ENCODE results near the gene CLIP2.

Gene CLIP2

DNA sequence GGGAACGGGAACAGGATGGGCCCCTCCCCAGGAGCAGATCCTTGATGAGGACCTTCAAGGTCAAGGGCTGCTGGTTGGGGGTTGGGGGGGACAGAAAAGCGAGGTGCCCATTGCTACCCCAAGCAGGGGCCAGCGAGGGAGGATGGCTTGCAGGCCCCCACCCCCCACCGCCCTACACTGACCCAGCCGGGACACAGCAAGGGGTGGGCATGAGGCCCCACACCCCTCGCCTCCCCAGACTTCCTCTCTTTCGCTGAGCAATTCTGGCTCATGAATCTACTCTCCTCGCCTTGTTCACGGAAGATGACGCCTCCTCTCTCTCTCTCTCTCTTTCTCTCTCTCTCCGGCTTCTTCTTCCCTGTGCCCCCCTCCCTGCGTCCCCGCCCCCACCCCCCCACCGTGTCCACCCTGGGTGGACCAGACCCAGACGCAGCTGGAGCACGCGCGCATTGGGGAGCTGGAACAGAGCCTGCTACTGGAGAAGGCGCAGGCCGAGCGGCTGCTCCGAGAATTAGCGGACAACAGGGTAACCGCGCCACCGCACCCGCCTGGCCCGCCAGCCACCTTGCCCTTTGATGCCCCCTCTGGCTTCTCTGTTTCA is 83.4 kb downstream of the CLIP2 start (continued):
- TF ChIP-seq, protein P1, sequence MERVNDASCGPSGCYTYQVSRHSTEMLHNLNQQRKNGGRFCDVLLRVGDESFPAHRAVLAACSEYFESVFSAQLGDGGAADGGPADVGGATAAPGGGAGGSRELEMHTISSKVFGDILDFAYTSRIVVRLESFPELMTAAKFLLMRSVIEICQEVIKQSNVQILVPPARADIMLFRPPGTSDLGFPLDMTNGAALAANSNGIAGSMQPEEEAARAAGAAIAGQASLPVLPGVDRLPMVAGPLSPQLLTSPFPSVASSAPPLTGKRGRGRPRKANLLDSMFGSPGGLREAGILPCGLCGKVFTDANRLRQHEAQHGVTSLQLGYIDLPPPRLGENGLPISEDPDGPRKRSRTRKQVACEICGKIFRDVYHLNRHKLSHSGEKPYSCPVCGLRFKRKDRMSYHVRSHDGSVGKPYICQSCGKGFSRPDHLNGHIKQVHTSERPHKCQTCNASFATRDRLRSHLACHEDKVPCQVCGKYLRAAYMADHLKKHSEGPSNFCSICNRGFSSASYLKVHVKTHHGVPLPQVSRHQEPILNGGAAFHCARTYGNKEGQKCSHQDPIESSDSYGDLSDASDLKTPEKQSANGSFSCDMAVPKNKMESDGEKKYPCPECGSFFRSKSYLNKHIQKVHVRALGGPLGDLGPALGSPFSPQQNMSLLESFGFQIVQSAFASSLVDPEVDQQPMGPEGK (CRISPR knock-in tag; IDR thresholded peaks at IDR 0.05; ENCODE audit: borderline replicate concordance), result no peak
- TF ChIP-seq TOX (CRISPR knock-in tag; IDR thresholded peaks at IDR 0.05; ENCODE audit: borderline replicate concordance), result no peak
- TF ChIP-seq, protein P2, sequence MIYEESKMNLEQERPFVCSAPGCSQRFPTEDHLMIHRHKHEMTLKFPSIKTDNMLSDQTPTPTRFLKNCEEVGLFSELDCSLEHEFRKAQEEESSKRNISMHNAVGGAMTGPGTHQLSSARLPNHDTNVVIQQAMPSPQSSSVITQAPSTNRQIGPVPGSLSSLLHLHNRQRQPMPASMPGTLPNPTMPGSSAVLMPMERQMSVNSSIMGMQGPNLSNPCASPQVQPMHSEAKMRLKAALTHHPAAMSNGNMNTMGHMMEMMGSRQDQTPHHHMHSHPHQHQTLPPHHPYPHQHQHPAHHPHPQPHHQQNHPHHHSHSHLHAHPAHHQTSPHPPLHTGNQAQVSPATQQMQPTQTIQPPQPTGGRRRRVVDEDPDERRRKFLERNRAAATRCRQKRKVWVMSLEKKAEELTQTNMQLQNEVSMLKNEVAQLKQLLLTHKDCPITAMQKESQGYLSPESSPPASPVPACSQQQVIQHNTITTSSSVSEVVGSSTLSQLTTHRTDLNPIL (CRISPR knock-in tag; IDR thresholded peaks at IDR 0.05; ENCODE audit: low read depth), result no peak
- TF ChIP-seq TCF4 (CRISPR knock-in tag; IDR thresholded peaks at IDR 0.05; ENCODE audit: borderline replicate concordance), result no peak
- TF ChIP-seq, protein P3, sequence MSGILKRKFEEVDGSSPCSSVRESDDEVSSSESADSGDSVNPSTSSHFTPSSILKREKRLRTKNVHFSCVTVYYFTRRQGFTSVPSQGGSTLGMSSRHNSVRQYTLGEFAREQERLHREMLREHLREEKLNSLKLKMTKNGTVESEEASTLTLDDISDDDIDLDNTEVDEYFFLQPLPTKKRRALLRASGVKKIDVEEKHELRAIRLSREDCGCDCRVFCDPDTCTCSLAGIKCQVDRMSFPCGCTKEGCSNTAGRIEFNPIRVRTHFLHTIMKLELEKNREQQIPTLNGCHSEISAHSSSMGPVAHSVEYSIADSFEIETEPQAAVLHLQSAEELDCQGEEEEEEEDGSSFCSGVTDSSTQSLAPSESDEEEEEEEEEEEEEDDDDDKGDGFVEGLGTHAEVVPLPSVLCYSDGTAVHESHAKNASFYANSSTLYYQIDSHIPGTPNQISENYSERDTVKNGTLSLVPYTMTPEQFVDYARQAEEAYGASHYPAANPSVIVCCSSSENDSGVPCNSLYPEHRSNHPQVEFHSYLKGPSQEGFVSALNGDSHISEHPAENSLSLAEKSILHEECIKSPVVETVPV (CRISPR knock-in tag; IDR thresholded peaks at IDR 0.05), result no peak

DNA sequence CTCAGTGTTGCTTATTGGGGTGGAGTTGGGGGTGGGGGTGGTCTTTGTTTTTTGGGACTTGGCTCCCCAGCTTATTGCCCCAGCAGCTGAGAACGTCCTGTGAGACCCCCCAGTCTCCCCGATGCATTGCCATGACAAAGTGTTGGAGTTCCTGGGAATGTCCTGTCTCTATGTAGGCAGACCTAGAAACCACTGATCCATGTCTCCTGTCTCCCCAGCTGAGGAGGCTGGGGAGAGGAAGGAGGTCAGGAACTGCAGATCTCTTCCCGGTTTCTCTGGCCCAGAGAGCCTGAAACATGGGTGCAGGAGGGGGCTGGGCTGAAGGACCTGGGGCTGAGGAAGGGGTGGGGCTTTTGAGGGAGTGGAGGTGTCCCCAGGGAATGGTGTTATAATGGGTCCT is 84.3 kb downstream of the CLIP2 start:
- ATAC-seq, result no peak

DNA sequence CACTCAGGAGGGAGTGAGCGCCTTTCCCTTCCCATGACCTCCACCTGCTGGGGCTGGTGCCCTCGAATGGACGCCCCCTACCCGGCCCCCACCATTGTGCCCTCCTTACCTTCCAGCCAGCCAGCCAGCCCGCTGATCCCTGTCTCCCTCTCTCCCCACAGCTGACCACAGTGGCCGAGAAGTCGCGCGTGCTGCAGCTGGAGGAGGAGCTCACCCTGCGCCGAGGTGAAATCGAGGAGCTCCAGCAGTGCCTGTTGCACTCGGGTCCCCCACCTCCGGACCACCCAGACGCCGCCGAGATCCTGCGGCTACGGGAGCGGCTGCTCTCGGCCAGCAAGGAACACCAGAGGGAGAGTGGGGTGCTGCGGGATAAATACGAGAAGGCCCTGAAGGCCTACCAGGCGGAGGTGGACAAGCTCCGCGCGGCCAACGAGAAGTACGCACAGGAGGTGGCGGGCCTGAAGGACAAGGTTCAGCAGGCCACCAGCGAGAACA is 86.6 kb downstream of the CLIP2 start:
- no peak for ATAC-seq
- TF ChIP-seq ARNTL (CRISPR knock-in tag; IDR thresholded peaks at IDR 0.05; ENCODE audit: borderline replicate concordance, low read depth) (no peak), TCF4 (CRISPR knock-in tag; IDR thresholded peaks at IDR 0.05; ENCODE audit: borderline replicate concordance) (no peak), CSDC2 (CRISPR knock-in tag; IDR thresholded peaks at IDR 0.05) (no peak), BACH2 (CRISPR knock-in tag; IDR thresholded peaks at IDR 0.05; ENCODE audit: borderline replicate concordance) (no peak), TOX (CRISPR knock-in tag; IDR thresholded peaks at IDR 0.05; ENCODE audit: borderline replicate concordance) (no peak), ZNF8 (CRISPR knock-in tag; IDR thresholded peaks at IDR 0.05) (no peak), OSR1 (CRISPR knock-in tag; IDR thresholded peaks at IDR 0.05) (no peak), ISL1 (CRISPR knock-in tag; IDR thresholded peaks at IDR 0.05) (no peak), SNAI2 (CRISPR knock-in tag; IDR thresholded peaks at IDR 0.05) (no peak)
- TF ChIP-seq, protein P4, sequence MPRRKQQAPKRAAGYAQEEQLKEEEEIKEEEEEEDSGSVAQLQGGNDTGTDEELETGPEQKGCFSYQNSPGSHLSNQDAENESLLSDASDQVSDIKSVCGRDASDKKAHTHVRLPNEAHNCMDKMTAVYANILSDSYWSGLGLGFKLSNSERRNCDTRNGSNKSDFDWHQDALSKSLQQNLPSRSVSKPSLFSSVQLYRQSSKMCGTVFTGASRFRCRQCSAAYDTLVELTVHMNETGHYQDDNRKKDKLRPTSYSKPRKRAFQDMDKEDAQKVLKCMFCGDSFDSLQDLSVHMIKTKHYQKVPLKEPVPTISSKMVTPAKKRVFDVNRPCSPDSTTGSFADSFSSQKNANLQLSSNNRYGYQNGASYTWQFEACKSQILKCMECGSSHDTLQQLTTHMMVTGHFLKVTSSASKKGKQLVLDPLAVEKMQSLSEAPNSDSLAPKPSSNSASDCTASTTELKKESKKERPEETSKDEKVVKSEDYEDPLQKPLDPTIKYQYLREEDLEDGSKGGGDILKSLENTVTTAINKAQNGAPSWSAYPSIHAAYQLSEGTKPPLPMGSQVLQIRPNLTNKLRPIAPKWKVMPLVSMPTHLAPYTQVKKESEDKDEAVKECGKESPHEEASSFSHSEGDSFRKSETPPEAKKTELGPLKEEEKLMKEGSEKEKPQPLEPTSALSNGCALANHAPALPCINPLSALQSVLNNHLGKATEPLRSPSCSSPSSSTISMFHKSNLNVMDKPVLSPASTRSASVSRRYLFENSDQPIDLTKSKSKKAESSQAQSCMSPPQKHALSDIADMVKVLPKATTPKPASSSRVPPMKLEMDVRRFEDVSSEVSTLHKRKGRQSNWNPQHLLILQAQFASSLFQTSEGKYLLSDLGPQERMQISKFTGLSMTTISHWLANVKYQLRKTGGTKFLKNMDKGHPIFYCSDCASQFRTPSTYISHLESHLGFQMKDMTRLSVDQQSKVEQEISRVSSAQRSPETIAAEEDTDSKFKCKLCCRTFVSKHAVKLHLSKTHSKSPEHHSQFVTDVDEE (CRISPR knock-in tag; IDR thresholded peaks at IDR 0.05), result no peak
- TF ChIP-seq, protein P3 (CRISPR knock-in tag; IDR thresholded peaks at IDR 0.05), result no peak

More for the DNA sequence above, 84.3 kb downstream of the CLIP2 start:
- TF ChIP-seq ZC3H10 (CRISPR knock-in tag; IDR thresholded peaks at IDR 0.05) (no peak), SNAI2 (CRISPR knock-in tag; IDR thresholded peaks at IDR 0.05) (no peak)

DNA sequence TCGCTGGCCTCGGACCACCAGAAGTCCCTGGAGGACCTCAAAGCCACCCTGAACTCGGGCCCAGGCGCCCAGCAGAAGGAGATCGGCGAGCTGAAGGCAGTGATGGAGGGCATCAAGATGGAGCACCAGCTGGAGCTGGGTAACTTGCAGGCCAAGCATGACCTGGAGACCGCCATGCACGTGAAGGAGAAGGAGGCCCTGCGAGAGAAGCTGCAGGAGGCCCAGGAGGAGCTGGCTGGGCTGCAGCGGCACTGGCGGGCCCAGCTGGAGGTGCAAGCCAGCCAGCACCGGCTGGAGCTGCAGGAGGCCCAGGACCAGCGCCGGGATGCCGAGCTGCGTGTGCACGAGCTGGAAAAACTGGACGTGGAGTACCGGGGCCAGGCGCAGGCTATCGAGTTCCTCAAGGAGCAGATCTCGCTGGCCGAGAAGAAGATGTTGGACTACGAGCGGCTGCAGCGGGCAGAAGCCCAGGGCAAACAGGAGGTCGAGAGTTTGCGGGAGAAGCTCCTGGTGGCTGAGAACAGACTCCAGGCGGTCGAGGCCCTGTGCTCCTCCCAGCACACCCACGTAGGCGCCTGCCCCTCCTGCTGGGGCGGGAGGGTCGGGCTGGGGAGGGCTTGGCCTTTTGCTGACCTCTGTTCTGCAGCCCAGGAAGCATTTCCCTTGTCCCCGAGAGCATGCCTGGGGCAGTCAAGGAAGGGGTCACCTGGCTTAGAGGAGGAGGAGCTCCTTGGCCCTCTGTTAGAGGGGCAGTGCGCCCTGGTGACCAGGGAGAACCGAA is 87.2 kb downstream of the CLIP2 start:
- ATAC-seq, result no peak; the same call in 2 of the 3 replicates
- TF ChIP-seq OSR1 (CRISPR knock-in tag; IDR thresholded peaks at IDR 0.05) (no peak), ZC3H10 (CRISPR knock-in tag; IDR thresholded peaks at IDR 0.05) (no peak), ZNF8 (CRISPR knock-in tag; IDR thresholded peaks at IDR 0.05) (no peak), TCF4 (CRISPR knock-in tag; IDR thresholded peaks at IDR 0.05; ENCODE audit: borderline replicate concordance) (no peak), RARB (CRISPR knock-in tag; IDR thresholded peaks at IDR 0.05) (no peak), GLIS3 (CRISPR knock-in tag; IDR thresholded peaks at IDR 0.05) (no peak), TOX (CRISPR knock-in tag; IDR thresholded peaks at IDR 0.05; ENCODE audit: borderline replicate concordance) (no peak), BACH2 (CRISPR knock-in tag; IDR thresholded peaks at IDR 0.05; ENCODE audit: borderline replicate concordance) (no peak), SNAI2 (CRISPR knock-in tag; IDR thresholded peaks at IDR 0.05) (no peak), ARNTL (CRISPR knock-in tag; IDR thresholded peaks at IDR 0.05; ENCODE audit: borderline replicate concordance, low read depth) (no peak)
- TF ChIP-seq, protein P1 (CRISPR knock-in tag; IDR thresholded peaks at IDR 0.05; ENCODE audit: borderline replicate concordance), result no peak
- TF ChIP-seq, protein P2 (CRISPR knock-in tag; IDR thresholded peaks at IDR 0.05; ENCODE audit: low read depth), result no peak

All from SK-N-SH treated with all-trans-retinoic acid at 6 μM for 48 hours (cell line).